Transverse colon (tissue), 4 donors: Measurements from ENCODE around the gene CENATAC. TPM values are rescaled to one million over a fixed set of nuclear protein-coding genes. Genes with fewer than 3 reads are reported as not detected.
"Not testable (repeated sequence)": the region's sequence is repeated elsewhere in the genome, so short reads cannot be mapped to it uniquely, and the experiment has no call there.

ENCODE experiments used
- DNase-seq: peaks from one replicate; pipeline ENCODE4 v3.0.0-alpha.2; 2019
- H3K27ac ChIP-seq, 4 donors: fragments of 200-600 bp; sonication (generic); 2 replicates each; pipeline ENCODE4 v1.5.1; 2016 to 2018; ENCODE audit warnings: inconsistent platforms in 4 of 4
- H3K27me3 ChIP-seq: fragments of 200-600 bp; sonication (generic); 2 replicates; pipeline ENCODE4 v1.5.1; 2017; ENCODE audit warnings: inconsistent platforms
- H3K36me3 ChIP-seq, 4 donors: fragments of 200-600 bp; sonication (generic); 2 replicates each; pipeline ENCODE4 v1.5.1; 2017 to 2019; ENCODE audit warnings: inconsistent platforms in 4 of 4
- H3K4me1 ChIP-seq, 4 donors: fragments of 200-600 bp; sonication (generic); 2 replicates each; pipeline ENCODE4 v1.5.1; 2017 to 2020; ENCODE audit warnings: inconsistent platforms in 4 of 4
- H3K4me3 ChIP-seq, 4 donors: fragments of 200-600 bp; sonication (generic); 1 replicate in 1 of 4; 2 replicates in 3 of 4; pipeline versions ENCODE4 v1.5.1 to v1.6.1; 2017 to 2019; ENCODE audit warnings: inconsistent platforms in 4 of 4
- H3K9me3 ChIP-seq, 2 donors: fragments of 200-600 bp; sonication (generic); 2 replicates each; pipeline ENCODE4 v1.5.1; 2017 to 2019; ENCODE audit warnings: inconsistent platforms in 2 of 2
- EP300 ChIP-seq: sonication (generic); formaldehyde crosslinking; IDR thresholded peaks from one replicate; pipeline ENCODE4 v1.6.1; 2017; ENCODE audit warnings: antibody characterized with exemption, low read depth
- POLR2A ChIP-seq: fragments of 450-650 bp; IDR thresholded peaks from one replicate; pipeline ENCODE4 v1.6.1; 2016; ENCODE audit warnings: antibody characterized with exemption, mild to moderate bottlenecking, moderate library complexity
- POLR2AphosphoS5 ChIP-seq, 3 donors: sonication (generic); formaldehyde crosslinking; IDR thresholded peaks; one replicate each; pipeline ENCODE4 v1.6.1; 2016; ENCODE audit warnings: antibody characterized with exemption in 3 of 3
- WGBS, 2 donors: methylation state at CpG; one replicate each; pipeline ENCODE4 v1.1.5; 2018; ENCODE audit warnings: low coverage in 1 of 2; 5-methylcytosine and 5-hydroxymethylcytosine counted together
- in situ Hi-C, 4 donors: fragments of 200-750 bp; cut with MboI; loops; one replicate each; pipeline versions ENCODE4 v1.15.0 to v1.15.1; 2017; ENCODE audit warnings: low sequenced_read_pairs in 3 of 4, low pct_ligation_motif_present in 1 of 4, low pct_unique_long_range_greater_than_20kb in 1 of 4
- intact Hi-C: fragments of 100-400 bp; cut with DNase I; formaldehyde crosslinking; loops from one replicate; pipeline ENCODE4 v1.15.1; 2023; ENCODE audit warnings: low total_unique reads
- total RNA-seq, 4 donors: library from RNA; depleted of rRNA; stranded (reverse); fragments of >200 nt; gene quantifications; one replicate each; pipeline ENCODE4 v1.1.0, GENCODE V29; 2016
- TF ChIP-seq, protein P1 (sequence below), 5 experiments: fragments of 200-600 bp in 3 of 5; fragments of 450-650 bp in 2 of 5; sonication (generic) in 3 of 5; IDR thresholded peaks; 1 replicate in 2 of 5; 2 replicates in 3 of 5; pipeline ENCODE4 v1.5.1; 2016 to 2017; ENCODE audit warnings: antibody characterized with exemption in 5 of 5, inconsistent platforms in 3 of 5, mild to moderate bottlenecking in 2 of 5, moderate library complexity in 1 of 5

Gene CENATAC
- total RNA-seq, 4 donors from 2014 or later = 46.1 to 94.3 (median 82.2) TPM

DNA sequence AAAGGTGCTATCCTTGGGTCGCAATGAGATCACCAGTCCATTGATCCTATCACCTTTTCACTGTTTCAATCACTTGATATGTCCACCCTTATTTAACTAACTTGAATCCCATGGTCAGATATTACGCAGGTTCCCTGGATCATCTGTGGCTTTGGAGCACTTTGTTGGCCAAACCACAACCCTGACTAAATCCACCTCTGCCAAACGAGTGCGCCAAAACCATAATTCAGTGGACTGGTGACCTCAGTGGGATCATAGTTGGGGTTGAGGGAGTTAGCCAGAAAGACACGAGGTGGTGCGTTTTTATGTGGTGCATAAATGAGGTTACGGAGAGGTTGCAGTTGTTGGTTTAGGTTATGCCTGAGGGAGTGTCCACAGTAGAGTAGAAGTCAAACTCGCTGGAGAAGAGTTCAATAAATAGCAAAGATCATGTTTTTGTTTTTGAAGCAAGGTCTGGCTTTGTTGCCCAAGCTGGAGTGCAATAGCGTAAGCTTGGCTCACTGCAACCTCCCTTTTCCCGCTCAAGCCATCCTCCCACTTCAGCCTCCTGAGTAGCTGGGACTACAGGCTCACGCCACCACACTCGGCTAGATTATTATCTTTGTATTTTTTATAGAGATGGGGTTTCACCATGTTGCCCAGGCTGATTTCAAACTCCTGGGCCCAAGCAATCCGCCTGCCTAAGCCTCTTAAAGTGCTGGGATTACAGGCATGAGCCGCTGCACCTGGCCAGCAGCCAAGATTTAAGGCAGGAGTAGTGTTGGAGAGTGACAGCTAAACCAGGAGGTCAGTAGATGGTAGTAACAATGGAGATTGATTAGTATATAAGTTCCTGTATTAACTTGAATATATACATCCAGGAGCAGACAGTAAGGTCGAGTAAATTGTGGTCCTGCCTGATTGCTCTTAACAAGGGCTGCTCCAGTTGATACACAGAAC lies 21.9 kb upstream of the CENATAC start:
- TF ChIP-seq POLR2A (no peak), POLR2AphosphoS5 (IDR thresholded peaks at IDR 0.05) (no peak), EP300 (no peak)
- TF ChIP-seq, protein P1, sequence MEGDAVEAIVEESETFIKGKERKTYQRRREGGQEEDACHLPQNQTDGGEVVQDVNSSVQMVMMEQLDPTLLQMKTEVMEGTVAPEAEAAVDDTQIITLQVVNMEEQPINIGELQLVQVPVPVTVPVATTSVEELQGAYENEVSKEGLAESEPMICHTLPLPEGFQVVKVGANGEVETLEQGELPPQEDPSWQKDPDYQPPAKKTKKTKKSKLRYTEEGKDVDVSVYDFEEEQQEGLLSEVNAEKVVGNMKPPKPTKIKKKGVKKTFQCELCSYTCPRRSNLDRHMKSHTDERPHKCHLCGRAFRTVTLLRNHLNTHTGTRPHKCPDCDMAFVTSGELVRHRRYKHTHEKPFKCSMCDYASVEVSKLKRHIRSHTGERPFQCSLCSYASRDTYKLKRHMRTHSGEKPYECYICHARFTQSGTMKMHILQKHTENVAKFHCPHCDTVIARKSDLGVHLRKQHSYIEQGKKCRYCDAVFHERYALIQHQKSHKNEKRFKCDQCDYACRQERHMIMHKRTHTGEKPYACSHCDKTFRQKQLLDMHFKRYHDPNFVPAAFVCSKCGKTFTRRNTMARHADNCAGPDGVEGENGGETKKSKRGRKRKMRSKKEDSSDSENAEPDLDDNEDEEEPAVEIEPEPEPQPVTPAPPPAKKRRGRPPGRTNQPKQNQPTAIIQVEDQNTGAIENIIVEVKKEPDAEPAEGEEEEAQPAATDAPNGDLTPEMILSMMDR (IDR thresholded peaks at IDR 0.05) = no peak
- peaks cover 10% of the 10 kb centered on the region for H3K27me3 ChIP-seq
- H3K27ac ChIP-seq = no peak overlapping the region
- in situ Hi-C loops = no loop called here
- no peaks in the 10 kb centered on the region for H3K36me3 ChIP-seq
- intact Hi-C loops = no loop called here
- no peak for DNase-seq
- no peak overlapping the region for H3K4me3 ChIP-seq
- H3K4me1 ChIP-seq = peaks cover 0 to 2% (median 0%) of the 10 kb centered on the region in 4 donors
- H3K9me3 ChIP-seq = no peaks in the 10 kb centered on the region
- 75 to 85% methylated on average over 9 to 15 of the region's 15 CpGs for WGBS, 2 donors

DNA sequence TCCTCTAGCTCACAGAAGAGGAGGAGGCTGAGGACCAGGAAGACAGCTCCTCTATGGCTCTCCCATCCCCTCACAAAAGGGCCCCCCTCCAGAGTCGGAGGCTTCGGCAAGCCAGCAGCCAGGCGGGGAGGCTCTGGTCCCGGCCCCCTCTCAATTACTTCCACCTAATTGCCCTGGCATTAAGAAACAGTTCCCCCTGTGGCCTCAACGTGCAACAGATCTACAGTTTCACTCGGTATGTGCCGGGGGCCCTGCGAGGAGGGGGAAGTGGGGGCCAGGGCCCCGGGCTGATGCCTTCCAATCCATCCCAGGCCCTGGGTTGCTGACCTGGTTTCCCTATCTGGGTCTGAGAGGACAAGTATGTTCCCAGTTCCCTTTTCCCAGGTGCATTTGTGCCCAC lies 18.5 kb upstream of the CENATAC start:
- Histone ChIP-seq H3K9me3 (no peaks in the 10 kb centered on the region), H3K27ac (no peak overlapping the region), H3K36me3 (no peaks in the 10 kb centered on the region), H3K27me3 (peaks cover 3% of the 10 kb centered on the region), H3K4me3 (no peak overlapping the region), H3K4me1 (peaks cover 0 to 2% (median 0%) of the 10 kb centered on the region in 4 donors)
- no peak for DNase-seq
- in situ Hi-C loops (no loop called here), intact Hi-C loops (no loop called here)
- TF ChIP-seq POLR2AphosphoS5 (IDR thresholded peaks at IDR 0.05) = no peak
- TF ChIP-seq POLR2A = no peak
- TF ChIP-seq, protein P1 (IDR thresholded peaks at IDR 0.05) = no peak
- no peak for TF ChIP-seq EP300
- WGBS, 2 donors = 56% methylated on average over 9 of the region's 9 CpGs; no CpG with 5 or more reads in 1 of the 2 donors

- 59% methylated on average over 20 of the region's 21 CpGs; no CpG with 5 or more reads in 1 of the 2 donors for WGBS, 2 donors
- intact Hi-C loops (no loop called here), in situ Hi-C loops (no loop called here)
- DNase-seq = no peak
- Histone ChIP-seq H3K9me3 (no peaks in the 10 kb centered on the region), H3K27me3 (peaks cover 1% of the 10 kb centered on the region), H3K4me3 (no peak overlapping the region), H3K4me1 (peaks cover 0 to 2% (median 0%) of the 10 kb centered on the region in 4 donors), H3K27ac (no peak overlapping the region), H3K36me3 (no peaks in the 10 kb centered on the region)
- TF ChIP-seq EP300 (no peak), POLR2AphosphoS5 (IDR thresholded peaks at IDR 0.05) (no peak), POLR2A (no peak)
- TF ChIP-seq, protein P1 (IDR thresholded peaks at IDR 0.05) = no peak
These were observed 17.6 kb upstream of the CENATAC start for GRCh38 chr11:118980191-118980881.

GRCh38 chr11:118984337-118984736 lies 13.6 kb upstream of the CENATAC start:
- H3K4me3 ChIP-seq, H3K4me1 ChIP-seq, intact Hi-C loops, in situ Hi-C loops, H3K9me3 ChIP-seq, DNase-seq, H3K36me3 ChIP-seq, H3K27ac ChIP-seq, H3K27me3 ChIP-seq: not testable (repeated sequence)
- WGBS, 2 donors = 60 to 69% methylated on average over 1 to 8 of the region's 8 CpGs
